ENCODE results near the gene NAMPT.

- TF ChIP-seq CTCF (IDR thresholded peaks at IDR 0.05) (no peak), POLR2AphosphoS5 (IDR thresholded peaks at IDR 0.05) (no peak)
Measured at GRCh38 chr7:106248600-106248999, 36.2 kb downstream of the NAMPT start.

All from suprapubic skin (tissue), 3 donors.